ENCODE measurements around the gene CDC14B. TPM values are rescaled to one million over a fixed set of nuclear protein-coding genes. Genes with fewer than 3 reads are reported as not detected.

The CDC14B gene
- polyA plus RNA-seq, 3 donors = 25.0 to 28.3 (median 27.8) TPM

GRCh38 chr9:96489482-96489979 lies 130.1 kb downstream of the CDC14B start:
- DNase-seq (ENCODE audit: low read depth in 3 of 3, low spot score in 2 of 3) = no peak

- no peak for DNase-seq (ENCODE audit: low read depth in 3 of 3, low spot score in 2 of 3)
Observed at GRCh38 chr9:96487949-96488348, 131.7 kb downstream of the CDC14B start.

DNA sequence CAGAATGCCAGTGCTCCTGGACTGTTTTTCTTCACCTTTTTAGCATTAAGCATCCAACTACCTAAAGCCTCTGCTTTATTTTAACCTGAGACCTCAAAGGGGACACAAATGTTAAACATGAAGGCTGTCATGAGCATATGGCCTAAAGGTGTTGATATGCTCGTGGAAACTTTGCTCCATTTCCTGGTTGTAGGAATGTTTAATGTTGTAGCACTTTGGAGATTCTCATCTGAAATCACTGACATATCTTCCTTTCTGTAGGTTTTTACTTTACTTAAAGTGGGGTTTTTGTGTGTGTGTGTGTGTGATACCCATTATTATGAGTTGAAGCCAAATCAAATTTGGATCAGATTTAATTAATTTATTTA lies 132.6 kb downstream of the CDC14B start:
- no peak for DNase-seq (ENCODE audit: low read depth in 3 of 3, low spot score in 2 of 3)

DNA sequence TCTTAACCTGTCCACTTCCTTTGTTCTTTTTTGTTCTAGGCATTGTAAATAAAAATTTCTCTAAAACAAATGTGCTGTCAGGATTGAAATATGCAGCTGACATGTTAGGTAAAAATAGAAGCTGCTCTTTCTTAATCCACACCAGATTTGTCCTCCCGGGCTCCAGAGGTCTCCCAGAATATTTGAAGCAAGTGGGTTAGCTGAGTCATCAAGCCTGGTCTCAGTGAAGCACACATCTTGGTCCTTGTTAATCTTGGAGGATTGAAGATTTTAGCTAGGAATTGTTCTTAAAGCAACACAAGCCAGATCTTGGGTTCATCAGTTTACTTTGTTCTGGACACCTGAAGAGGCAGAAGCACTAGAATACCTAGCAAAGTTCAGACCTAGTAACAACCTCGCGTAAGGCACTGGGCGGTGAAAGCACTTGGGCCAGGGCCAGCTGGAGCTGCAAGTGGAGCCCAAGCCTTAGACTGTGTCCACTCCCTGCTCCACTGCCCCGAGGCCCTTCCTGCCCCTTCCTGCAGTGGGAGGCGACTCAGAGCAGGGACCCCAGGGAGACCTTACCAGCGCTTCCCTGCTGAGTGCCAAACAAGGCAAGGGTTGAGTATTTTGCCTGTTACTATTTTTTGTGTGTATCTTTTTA lies 133.1 kb downstream of the CDC14B start:
- DNase-seq (ENCODE audit: low read depth in 3 of 3, low spot score in 2 of 3) = no peak

DNA sequence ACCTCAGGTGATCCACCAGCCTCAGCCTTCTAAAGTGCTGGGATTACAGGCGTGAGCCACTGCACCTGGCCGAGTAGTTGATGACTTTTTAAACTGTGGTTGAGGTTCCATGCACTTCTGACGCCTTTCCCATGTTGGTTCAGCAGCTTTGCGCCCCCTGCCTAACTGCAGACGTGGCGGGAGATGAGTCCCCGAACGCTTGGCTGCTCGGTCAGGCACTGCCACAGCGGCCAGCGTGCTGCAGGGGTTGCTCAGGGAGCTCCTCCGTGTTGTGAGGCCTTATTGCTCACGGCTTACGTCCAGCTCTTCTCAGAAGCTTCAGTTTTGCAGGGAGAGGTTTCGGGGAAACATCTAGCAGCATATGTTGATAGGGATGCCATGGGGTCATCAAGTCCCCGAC lies 134.4 kb downstream of the CDC14B start:
- DNase-seq (ENCODE audit: low read depth in 3 of 3, low spot score in 2 of 3) = no peak

- no peak for DNase-seq (ENCODE audit: low read depth in 3 of 3, low spot score in 2 of 3)
Observed at GRCh38 chr9:96484521-96484931, 135.1 kb downstream of the CDC14B start.

GRCh38 chr9:96483733-96484390 lies 135.8 kb downstream of the CDC14B start:
- no peak for DNase-seq (ENCODE audit: low read depth in 3 of 3, low spot score in 2 of 3)

DNA sequence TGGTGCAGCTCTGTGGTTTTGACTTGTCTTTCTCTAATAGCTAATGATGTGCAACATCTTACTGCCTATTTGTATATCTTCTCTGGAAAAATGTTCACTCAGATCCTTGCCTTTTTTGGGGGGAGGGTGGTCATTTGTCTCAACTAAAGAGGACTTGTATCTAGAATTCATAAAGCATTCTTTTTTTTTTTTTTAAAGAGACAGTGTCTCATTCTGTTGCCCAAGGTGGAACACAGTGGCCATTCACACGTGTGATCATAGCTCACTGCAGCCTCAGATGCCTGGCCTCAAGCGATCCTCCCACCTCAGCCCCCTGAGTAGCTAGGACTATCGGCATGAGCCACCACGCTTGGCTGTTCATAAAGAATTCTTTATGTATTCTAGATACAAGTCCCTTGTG lies 136.4 kb downstream of the CDC14B start:
- DNase-seq (ENCODE audit: low read depth in 3 of 3, low spot score in 2 of 3) = no peak

DNA sequence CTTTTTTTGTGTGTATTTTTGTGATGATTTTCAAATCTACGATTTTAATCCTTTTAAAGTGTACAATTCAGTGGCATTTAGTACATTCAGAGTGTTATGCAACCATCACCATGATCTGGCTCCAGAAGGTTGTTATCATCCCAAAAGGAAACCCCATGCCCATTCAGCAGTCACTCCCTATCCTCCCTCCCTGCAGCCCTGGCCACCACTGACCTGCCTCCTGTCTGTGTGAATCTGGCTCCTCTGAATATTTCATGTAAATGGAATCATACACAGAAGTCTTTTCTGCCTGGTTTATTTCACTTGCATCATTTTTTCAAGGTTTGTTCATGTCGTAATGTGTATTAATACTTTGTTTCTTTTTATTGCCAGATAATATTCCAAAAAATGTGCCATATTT lies 137.2 kb downstream of the CDC14B start:
- no peak for DNase-seq (ENCODE audit: low read depth in 3 of 3, low spot score in 2 of 3)

- no peak for DNase-seq (ENCODE audit: low read depth in 3 of 3, low spot score in 2 of 3)
Observed at GRCh38 chr9:96480736-96481135, 138.9 kb downstream of the CDC14B start.

GRCh38 chr9:96478829-96479371 lies 140.7 kb downstream of the CDC14B start:
- no peak for DNase-seq (ENCODE audit: low read depth in 3 of 3, low spot score in 2 of 3)

DNA sequence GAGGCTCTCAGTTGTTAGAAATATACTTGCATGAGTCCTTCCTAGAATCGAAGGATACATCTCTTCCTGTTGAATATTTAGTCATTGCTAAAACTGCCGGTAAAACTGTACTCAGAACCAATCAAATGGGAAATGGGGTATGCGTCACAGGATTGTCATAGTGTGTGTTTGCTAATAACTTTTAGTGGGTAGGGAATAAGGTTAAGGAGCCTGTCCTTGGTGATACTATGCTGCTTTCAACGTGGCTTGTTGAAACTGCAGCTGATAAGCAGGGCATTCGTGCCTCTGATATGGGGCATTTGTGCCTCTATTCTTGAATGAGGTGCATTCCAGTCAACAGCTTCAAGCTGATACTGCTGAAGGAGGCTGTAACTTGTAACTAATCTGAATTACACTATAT lies 143.1 kb downstream of the CDC14B start:
- no peak for DNase-seq (ENCODE audit: low read depth in 3 of 3, low spot score in 2 of 3)

- DNase-seq (ENCODE audit: low read depth in 3 of 3, low spot score in 2 of 3) = no peak
Observed at GRCh38 chr9:96476013-96476412, 143.6 kb downstream of the CDC14B start.

DNA sequence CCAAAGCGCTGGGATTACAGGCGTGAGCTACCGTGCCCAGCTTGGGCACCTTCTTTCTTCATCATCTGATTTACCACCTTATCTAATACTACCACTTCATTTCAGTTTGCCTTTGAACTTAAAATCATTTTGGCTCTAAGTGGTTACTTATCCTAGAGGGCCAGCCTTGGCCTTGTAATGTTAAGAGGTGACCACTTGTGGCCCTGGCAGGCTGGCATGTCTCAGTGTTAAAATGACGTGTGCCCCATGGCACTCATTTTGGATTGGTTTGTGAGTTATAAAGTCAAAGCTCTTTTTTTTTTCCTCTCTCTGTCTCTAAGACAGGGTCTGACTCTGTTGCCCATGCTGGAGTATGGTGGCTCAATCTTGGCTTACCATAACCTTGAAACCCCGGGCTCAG lies 151.9 kb downstream of the CDC14B start:
- DNase-seq (ENCODE audit: low read depth in 3 of 3, low spot score in 2 of 3) = no peak

- no peak for DNase-seq (ENCODE audit: low read depth in 3 of 3, low spot score in 2 of 3)
Observed at GRCh38 chr9:96464426-96464825, 155.2 kb downstream of the CDC14B start.

GRCh38 chr9:96462541-96462940 lies 157.1 kb downstream of the CDC14B start:
- DNase-seq (ENCODE audit: low read depth in 3 of 3, low spot score in 2 of 3) = no peak

GRCh38 chr9:96461336-96461735 lies 158.3 kb downstream of the CDC14B start:
- DNase-seq (ENCODE audit: low read depth in 3 of 3, low spot score in 2 of 3) = no peak

GRCh38 chr9:96460882-96461281 lies 158.8 kb downstream of the CDC14B start:
- DNase-seq (ENCODE audit: low read depth in 3 of 3, low spot score in 2 of 3) = no peak

DNA sequence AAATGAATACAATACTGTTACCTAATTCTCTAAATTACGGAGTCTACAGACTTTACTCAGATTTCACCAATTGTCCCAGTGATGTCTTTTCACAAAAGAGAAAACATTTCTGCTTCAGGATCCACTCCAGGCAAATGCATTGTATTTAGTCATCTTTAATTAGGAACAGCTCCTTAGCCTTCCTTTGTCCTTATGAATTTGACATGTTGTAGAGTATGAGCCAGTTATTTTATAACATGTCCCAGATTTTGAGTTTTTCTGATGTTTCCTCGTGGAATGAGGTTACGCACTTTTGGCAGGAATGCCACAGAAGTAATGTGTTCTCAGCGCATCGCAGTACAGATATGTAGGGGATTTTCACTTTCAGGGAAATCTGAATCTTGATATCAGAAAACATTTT lies 159.2 kb downstream of the CDC14B start:
- DNase-seq (ENCODE audit: low read depth in 3 of 3, low spot score in 2 of 3) = no peak

DNA sequence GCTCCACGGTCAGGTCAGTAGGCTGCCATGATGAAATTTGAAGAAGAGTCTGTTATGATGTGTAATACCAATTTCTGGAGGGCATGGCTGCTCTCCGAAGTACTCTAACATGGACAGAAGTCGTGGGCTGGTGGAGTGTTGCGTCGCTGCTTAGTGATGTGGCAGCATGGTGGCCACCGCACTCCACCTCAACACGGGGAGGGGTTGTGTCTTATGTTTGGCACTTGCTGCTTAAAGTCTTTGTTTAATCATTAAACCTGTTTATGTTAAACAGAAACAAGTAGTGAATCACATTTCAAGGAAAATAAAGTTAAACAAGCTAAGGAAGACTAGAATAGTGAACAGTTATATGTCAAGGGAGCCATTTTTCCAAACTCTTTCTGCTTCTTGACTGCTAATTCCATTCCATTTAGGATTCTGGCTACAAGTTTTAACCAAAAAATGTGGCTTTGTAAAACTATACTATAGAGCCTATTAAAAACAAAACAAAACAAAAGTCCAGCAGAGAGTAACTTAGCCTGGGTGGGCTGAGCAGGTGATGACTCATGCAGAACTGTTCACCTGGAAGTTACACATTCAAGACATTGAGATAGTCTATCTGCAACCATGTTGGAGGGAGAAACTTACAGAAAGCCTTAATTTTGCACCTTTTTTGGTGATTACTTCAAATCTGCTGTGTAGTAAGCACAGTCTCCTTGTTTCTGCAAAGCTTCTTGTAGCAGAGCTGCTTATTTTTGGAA lies 160.2 kb downstream of the CDC14B start:
- DNase-seq (ENCODE audit: low read depth in 3 of 3, low spot score in 2 of 3) = no peak

GRCh38 chr9:96458226-96458625 lies 161.4 kb downstream of the CDC14B start:
- DNase-seq (ENCODE audit: low read depth in 3 of 3, low spot score in 2 of 3) = no peak

GRCh38 chr9:96457266-96457665 lies 162.4 kb downstream of the CDC14B start:
- no peak for DNase-seq (ENCODE audit: low read depth in 3 of 3, low spot score in 2 of 3)

Data from right renal cortex interstitium (tissue), 3 donors.